HG03378 (cell line): ENCODE results near the gene AFF1.

ENCODE experiments used
- ATAC-seq: cut with Tn5 transposase; IDR thresholded peaks from one replicate; pipeline ENCODE4 v1.9.1; 2021; ENCODE audit warnings: mild to moderate bottlenecking, moderate library complexity; ENCODE audit not compliant: unreplicated experiment

AFF1 gene

DNA sequence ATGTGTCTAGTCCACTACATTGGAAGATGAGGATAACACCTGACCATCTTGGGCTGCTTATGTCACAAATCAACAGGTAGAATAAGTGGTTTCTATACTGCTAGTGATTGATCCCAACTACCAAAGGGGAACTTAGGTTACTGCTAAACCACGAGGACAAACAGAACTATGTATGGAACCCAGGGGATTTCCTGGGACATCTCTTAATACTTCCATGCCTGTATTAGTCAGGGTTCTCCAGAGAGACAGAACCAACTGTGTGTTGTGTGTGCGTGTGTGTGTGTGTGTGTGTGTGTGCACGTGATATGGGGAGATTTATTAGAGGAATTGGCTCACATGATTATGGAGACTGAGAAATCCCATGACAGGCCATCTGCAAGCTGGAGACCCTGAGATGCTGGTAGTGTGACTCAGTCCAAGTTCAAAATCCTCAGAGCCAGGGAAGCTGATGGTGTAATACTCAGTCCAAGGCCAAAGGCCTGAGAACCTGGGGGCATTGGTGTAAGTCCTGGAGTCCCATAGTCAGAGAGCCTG is 16.2 kb upstream of the AFF1 start:
- no peak for ATAC-seq

GRCh38 chr4:86919561-86920223 is 15.1 kb upstream of the AFF1 start:
- no peak for ATAC-seq

DNA sequence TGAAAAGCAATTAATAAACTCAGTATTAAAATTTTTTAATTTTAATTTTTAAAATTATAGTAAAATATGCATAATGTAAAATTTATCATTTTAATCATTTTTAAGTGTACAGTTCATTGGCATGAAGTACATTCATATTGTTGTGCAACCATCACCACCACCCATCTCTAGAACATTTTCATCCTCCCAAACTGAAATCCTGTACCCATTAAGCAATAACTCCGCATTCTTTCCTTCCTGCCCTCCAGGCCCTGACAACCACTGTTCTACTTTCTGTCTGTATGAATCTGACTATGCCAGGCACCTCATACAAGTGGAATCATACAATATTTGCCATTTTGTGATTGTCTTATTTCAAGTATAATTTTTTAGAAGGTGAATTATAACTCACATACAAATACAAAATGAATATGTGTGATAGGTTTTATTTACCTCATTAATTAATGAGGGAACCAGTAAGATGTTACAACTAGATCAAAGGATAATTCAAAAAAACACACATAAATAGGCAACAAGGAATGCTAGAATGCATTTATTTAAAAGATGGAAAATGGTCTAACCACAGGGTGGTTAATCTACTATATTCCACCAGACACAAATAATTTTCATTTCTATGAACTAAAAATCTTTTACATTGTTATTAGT is 13.1 kb upstream of the AFF1 start:
- ATAC-seq = no peak

DNA sequence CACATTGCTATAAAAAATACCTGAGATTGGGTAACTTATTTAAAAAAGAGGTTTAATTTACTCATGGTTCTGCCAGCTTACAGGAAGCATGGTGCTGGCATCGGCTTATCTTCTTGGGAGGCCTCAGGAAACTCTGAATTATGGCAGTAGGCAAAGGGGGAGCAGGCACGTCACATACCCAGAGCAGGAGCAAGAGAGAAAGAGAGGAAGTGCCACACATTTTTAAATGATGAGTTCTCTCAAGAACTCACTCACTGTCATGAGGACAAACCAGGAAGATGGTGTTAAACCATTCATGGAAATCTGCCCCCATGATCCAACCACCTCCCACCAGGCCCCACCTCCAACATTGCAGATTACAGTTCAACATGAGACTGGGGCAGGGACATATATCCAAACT is 10.0 kb upstream of the AFF1 start:
- no peak for ATAC-seq

- ATAC-seq = no peak
These were observed 8.2 kb upstream of the AFF1 start for GRCh38 chr4:86926435-86927086.

GRCh38 chr4:86927843-86928395 is 6.9 kb upstream of the AFF1 start:
- no peak for ATAC-seq

DNA sequence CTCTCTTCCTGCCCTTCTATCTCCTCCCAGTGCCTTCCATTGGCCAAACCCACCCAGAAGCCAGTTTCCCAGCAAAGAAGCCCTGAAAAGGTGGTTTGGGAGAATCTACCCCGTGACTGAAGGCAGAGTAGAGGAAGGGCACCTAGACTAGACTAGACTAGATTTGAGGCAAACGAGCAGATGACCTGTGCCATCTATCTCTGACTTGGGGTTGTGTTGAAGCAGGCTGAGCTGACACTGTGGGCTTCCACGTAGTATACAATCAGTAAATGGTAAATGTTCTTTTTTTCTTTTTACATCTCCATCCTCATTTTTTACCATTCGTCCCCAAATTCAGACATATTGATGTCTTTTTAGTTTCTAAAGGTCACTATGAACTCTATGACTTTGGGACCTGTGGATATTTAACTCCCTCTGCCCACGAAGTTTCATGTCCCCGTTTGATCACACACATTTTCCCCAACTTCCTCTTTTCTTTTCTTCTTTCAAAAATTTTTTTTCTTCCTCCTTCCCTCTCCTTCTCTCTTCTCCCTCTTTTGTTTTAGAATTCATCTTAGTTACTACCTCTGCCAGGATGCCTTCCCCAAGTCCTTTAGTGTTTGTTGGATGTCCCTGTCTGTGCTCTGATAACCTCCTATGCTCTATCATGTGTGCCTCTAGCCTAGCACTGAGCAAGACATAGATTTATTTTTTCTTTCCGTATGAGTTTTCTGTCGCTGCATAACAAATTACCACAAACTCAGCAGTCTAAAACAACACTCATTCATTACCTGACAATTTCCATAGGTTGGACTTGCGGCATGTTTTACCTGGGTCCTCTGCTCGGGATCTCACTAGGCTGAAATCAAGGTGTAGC is 6.2 kb upstream of the AFF1 start:
- ATAC-seq = no peak

DNA sequence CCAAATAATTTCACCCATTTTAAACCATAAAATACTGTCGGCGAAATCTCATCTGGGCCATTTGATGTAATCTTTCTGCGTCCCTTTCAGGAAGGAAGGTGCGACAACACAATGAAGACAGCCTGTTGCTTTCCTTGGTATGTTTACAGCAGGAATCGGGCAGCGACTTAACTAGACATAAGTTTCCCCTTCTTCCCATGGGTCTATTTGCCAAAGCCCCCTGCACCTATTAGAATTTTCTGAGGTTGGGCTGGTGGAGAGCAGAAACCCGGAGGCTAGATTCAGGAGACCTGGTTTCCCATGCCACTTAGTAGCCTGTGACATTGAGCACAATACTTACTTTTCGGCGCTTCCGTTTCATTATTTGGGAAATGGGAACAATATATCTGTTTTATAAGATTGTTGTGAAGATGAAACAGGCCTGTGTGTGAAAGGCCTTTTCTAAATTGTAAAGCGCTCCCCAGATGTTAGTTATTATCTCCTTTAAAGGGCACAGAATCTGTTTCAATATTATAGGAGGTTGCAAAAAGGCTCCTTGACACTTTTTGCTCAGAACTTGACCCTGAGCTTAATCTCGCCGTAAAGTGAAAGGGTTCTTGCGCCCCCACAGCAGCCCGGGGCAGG is 552 bp upstream of the AFF1 start:
- no peak for ATAC-seq

- no peak for ATAC-seq
These were observed 698 bp downstream of the AFF1 start for GRCh38 chr4:86935566-86935852.

GRCh38 chr4:86935853-86936733 is 1.3 kb downstream of the AFF1 start:
- ATAC-seq = peak; percentile 39

DNA sequence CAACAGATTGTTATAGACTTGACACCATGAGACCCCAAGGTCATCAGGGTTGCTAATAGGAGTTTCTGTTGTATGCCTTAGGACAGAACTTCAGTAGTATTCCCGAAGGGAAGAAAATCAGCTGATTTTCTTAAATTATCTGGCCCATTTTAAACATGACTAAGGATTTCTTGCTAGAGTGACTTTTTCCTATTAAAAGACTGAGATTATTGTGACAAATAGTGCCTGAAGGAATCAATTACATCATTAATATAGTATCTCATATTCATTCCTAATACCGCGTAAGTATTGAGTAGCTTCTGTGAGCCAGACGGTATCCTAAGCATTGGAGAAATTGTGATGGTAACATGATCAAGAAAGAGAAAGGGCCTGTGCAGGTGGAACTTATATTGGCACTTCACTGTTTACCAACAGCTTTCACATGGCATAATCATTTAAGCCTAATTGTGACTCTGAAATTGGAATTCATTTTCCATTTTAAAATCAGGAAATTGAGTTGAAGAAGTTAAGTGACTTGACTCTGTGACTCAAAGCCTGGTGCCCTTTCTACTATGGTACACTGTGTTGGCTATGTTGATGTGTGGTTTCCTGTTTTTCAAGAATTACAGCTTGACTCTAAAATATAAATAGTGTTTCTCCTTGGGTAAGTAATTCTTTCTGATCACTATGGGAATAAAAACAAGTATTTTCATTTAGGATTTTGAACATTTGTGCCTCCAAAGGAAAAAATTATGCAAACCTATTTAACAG is 4.1 kb downstream of the AFF1 start:
- no peak for ATAC-seq

DNA sequence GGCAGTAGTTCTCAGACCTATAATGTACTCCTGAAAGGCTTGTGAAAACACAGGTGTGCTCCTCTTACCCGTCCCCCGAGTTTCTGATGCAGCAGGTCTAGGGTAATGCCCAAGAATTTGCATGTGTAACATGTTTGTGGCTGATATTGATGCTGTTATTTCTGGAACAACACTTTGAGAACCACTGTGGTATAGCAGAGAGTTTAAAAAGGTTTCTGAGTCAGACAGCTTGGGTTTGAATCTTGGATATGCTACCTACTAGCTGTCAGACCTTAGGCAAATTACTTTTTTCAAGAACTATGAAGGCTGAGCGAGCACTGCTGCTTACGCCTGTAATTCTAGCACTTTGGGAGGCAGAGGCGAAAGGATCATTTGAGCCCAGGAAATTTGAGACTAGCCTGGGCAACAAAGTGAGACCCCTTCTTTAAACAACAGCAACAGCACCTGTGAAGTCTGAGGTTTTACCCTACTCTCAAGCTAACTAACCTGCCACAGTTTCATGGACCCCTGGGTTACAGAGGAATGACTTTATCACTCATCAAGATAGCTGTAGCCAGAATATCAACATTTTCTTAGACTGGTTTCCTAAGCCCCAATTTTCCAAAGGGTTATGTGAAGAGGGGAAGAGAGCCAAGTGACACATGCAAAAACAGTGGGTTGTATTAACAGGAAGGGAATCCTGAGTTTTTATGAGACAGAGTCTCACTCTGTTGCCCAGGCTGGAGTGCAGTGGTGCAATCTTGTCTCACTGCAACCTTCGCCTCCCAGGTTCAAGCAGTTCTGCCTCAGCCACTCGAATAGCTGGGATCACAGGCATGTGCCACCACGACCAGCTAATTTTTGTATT is 5.1 kb downstream of the AFF1 start:
- peak; percentile 77 for ATAC-seq

- no peak for ATAC-seq
These were observed 6.2 kb downstream of the AFF1 start for GRCh38 chr4:86940920-86941460.

GRCh38 chr4:86942185-86942666 is 7.4 kb downstream of the AFF1 start:
- no peak for ATAC-seq

DNA sequence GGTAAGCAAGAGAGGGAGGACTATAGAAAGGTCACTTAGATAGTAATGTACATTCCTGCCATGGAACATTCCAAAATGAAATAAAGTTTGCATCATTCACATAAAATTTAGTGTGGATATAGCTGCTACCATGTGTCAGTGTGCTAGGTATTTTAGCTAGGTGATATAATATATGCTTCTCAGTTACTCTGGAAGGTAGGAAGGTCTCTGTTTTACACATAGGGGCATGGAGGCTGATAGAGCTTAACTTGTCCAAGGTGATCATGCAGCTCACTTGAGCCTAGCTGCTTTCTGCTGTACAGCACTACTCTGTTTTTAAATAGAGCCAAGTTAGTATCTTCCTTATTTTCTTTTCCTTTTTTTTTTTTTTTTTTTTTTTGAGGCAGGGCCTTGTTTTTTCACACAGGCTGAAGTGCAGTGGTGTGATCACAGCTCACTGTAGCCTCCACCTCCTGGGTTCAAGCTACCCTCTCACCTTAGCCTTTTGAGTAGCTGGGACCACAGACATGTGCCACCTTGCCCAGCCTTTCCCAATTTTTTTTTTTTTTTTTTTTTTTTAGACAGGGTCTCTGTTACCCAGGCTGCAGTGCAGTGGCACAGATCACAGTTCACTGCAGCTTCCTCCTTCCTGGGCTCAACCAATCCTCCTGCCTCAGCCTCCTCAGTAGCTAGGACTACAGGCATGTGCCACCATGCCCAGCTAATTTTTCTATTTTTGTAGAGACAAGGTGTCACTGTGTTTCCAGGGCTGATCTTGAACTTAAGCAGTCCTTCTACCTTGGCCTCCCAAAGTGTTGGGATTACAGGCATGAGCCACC is 10.4 kb downstream of the AFF1 start:
- ATAC-seq = no peak

DNA sequence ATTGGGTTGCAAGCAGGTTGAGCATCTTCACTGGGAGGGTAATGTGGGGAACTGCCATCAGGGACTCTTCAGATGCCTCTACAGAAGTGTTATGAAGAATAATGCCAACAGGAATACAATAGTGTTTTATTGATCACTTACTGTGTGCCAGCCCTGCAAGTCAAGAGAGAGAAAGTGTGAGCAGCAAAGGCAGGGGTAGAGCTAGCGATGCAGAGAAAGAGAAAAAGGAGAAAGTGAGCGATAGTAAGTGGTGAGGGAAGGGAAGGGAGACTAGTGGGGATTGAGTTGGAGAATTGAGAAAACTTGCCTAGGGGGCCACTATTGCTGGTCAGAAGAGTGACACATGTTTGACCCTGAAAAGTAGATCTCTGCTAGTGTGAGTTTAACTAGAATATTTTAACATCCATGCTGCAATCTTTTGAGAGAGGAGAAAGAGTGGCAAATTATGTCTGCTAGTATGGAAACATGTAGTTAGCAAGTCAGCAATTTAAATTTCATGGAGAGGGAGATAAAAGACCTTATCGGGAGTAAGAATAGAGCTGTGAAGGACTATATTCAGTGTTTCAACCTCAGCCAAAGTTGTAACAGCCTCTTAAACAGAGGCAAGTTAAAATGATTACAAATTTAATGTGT is 12.2 kb downstream of the AFF1 start:
- no peak for ATAC-seq
